ENCODE measurements around the gene TEAD2.

GRCh38 chr19:49382639-49383038 lies 20.4 kb upstream of the TEAD2 start:
- TF ChIP-seq YY1 (IDR thresholded peaks at IDR 0.05; ENCODE audit: insufficient read depth, insufficient read length) (no peak), ZNF274 (IDR thresholded peaks at IDR 0.05; ENCODE audit: low read depth, low read length) (no peak)

All from NT2/D1 (cell line).